NCI-H748 treated with DMSO at 0.1 percent for 48 hours (cell line): Measurements from ENCODE around the gene RPTOR.

Source experiments
- DNase-seq: peaks from one replicate; lab custom pipeline; 2025; lab: John Stamatoyannopoulos, UW

RPTOR gene

DNA sequence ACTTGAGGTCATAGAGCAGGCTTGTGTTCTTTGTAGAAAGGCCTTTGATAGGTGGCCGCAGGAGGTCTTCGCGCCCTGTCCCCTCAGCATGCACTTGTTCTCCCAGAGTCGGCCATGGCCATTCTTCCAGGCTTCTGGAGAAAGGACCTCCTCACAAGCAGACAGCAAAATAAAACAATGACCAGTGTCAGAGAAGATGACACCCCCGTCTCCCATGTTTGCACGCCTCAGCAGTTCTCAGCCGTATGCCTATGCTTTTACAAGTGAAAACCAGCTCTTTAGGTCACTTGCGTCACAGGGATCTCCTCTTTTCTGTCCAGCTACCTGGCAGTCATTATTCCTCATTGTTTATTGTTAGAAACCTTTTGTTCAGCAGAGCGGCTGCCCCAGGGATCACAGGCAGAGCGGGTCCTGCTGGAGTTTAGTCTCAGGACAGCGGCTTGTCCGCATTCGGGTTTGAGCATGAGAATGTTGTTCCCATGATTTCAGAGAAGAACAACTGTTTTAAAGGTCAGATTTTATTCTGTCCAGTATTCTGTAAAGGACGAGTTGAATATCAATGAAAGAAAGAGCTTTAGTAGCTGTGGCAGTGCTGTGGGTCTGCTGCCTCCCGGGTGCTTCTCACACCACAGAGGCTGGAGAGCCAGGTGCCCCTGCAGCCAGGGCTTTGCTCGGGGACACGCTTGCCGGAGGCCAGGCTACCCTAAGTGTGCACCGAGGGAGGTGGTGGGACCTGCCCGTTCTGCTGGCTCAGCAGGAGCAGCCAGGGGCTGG, 123.9 kb downstream of the RPTOR start:
- no peak for DNase-seq

DNA sequence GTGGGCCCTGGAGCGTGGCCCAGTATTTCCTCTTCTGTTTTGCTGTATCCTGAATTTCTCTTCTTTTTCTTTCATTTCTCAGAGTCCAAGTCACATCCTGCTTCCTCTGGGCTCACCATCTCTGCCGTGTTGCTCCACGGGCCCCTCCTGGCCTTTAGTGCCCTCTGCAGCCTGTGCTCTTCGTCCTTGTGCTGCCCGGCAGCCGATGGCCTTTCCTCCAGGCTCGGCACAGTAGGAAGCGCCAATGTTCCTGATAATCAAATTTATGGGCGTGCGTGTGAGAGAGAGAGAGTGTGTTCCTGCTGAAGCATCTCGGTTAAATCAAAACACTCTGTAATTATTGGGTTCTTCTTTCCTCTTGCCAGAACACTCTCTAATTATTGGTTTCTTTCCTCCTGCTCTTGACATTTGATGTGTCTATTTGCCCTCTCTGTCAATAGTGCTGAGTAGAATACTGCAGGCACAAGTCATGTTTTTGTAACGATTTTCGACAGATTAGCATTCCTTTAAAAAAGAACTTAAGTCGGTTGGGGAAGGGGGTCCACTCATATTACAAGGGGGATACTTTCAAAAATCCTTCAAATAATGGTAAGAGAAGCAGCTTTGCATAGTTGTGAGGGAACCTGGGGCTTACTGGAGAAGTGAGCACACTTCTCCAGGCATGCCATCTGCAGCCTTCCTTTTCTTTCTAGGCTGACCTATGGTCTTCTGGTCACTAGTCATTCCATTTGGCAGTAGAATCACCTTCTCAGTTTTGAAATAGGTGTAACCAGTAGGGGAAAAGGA, 126.6 kb downstream of the RPTOR start:
- DNase-seq, result peak; percentile 67

DNA sequence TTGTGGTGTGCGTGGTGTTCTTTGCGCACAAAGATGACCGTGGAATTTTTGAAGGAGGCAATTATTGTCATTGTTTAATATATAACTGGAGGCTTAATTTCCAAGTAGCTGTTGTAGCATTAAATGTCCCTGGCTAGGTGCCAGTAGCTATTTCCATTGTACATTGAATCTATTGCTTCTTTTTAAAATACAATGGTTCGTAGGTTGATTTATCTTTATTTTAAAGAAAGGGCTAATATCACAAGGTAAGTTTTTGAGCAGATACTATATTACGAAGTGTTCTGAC, 127.1 kb downstream of the RPTOR start:
- no peak for DNase-seq

DNA sequence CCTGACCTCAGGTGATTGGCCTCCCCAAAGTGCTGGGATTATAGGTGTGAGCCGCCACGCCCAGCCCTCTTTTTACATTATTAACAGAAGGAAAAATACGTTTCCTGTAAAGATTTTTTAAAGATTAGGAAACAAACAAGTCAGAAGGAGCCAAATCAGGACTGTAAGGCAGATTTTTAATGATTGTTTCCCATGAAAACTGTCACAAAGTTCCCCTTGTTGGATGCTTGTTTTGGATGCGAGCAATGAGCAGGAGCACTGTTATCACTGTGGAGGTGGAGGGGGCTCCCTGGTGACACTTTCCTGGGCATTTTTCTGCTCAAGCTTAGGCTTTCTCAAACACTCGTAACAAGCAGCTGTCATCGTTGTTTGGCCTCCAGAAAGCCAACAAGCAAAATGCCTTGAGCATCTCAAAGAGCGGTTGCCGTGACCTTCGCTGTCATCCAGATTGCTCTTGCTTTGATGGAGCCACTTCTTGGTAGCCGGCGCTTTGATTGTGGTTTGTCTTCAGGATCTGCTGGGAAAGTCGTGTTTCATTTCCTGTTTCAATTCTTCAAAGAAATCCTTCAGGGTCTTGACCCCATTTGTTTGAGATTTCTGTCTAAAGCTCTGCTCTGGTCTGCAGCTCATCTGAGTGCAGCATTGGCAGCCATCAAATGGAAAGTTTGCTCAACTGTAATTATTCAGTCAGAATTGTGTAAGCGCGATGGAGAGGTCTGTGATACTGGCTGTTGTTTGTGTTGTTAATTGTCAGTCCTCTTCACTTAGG, 128.7 kb downstream of the RPTOR start:
- no peak for DNase-seq

DNA sequence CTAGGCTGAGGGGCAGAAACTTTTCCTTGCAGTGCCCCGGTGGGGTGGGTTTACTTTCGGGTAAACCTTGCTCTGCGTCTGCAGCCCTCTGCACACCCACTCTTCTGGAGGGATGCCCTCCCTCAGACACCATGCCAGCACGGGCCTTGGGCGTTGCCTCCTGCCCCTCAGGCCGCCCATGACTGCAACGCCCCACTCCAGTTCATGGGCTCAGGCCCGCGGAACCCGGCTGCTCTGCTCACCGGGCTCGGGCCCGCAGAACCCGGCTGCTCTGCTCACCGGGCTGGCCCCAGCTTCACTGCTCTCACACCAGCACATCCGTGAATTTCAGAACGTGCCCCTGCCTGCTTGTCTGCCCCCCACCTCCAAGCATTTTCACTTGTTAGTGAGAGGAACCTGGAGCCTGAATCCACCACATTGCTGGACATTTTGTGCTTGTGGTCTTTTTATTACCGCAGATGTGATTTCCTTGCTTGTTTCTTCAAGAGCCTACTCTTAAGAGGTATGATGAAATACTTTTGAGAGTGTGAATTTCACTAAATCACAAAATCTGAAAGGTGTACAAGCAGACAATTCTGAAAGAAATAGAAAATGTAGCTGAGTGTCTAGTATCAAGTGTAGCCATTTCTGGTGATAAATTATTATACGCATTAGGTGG, 130.9 kb downstream of the RPTOR start:
- DNase-seq, result no peak

DNA sequence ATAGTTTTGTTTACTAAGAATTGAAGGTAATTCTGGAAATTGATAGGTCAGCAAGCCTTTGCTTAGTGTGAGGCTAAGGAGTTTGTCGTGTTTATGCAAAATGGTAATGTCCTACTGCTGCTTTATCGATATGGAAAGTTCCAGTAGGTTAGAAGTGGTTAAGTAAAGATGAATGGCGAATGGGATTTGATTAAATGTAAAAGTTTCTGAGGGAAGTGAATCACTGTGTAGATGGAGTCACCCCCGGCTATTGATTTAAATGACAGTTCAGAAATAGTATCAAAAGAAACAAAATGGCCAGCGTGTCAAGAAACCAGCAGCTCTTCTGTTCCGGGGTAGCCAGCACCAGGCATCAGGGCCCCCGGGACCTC, 131.4 kb downstream of the RPTOR start:
- no peak for DNase-seq

DNA sequence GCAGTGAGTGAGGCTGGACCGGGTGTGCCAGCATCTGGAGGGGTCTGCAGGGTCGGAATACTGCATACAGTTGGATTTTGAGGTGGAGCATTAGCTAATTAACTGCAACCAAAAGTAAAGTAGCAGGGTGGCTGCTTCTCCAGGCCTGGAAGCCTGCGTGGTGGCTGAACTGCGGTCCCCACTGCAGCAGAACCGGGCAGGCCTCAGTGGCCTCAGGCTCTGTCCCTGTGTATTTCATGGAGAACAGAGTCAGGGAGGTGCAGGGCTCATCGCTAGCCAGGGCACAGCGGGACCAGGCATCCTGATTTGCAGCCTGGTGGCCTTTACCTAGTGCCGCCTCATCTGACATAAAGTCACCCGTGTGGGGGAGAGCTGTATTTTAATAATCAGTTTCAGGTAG, 131.9 kb downstream of the RPTOR start:
- no peak for DNase-seq

DNA sequence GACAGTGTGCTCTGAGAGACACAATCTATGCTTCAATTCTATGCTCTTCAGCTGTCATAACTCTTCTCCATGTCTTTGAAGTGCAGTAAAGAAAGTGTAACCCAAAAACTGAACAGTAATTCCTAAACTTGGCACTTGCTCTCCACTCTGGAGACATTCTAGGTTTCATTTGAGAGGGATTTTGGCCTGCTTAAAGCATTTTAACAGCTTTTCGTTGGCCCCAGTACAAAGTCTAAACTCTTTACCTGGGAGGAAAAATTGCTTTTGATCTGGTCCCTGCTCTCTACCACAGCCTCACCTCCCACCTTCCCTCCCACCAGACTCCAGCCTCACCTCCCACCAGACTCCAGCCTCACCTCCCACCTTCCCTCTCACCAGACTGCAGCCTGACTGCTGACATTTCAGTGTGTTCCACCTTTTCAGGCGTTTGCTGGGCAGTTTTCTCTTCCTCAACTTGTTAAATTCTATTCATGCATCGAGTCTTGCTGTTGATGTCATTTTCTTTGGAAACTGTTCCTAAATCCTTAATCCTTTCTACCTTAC, 132.6 kb downstream of the RPTOR start:
- no peak for DNase-seq

DNA sequence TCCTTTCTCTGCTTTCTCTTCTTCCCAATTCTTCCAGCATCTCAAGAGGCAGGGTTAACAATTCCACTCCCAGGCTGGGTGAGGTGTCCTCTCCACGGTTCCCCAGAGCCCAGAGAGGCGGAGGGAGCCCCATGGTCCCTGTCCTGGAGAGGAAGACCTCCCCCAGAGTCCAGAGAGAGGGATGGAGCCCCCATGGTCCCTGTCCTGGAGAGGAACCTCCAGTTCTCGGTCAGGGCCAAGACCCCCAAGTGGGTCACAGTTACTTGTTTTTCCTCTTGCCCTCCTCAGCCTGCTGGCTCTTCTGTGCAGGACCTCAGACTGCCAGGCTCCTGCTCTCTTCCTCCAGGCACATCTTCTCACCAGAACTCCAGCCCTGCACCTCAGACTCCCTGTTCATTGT, 135.2 kb downstream of the RPTOR start:
- no peak for DNase-seq

DNA sequence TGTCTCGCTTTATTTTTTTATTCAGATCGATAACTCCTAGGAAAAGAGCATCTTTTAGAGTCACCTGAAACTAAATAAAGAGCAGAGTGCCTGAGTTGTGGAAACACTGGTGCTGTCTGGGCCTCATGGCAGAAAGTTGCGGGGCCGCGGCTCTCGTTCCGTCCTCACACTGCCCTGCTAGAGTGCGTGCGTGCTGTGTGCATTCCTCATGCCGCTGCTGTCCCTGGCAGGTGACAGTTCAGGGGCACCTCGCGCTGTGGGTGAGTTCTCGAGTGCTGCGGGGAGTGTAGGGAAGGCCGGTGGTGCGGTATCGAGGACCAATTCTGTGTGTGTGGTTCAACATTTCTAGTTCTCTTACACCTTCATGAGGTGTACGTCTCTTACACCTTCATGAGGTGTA, 136.6 kb downstream of the RPTOR start:
- DNase-seq, result no peak

DNA sequence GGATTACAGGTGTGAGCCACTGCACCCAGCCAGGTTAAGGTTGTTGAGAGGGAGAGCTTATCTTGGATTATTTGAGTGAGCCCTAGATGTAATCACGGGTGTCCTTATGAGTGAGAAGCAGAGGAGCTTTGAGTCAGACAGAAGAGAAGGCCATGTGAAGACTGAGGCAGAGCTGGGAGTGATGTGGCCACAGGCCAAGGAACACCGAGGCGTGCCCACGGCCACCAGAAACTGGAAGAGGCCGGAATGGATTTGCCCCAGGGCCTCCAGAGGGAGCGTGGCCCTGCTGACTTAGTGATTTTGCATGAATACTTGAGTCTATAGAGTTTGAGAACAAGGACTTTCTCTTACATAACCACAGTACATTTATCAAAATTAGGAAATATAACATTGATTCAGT, 137.7 kb downstream of the RPTOR start:
- DNase-seq, result no peak

DNA sequence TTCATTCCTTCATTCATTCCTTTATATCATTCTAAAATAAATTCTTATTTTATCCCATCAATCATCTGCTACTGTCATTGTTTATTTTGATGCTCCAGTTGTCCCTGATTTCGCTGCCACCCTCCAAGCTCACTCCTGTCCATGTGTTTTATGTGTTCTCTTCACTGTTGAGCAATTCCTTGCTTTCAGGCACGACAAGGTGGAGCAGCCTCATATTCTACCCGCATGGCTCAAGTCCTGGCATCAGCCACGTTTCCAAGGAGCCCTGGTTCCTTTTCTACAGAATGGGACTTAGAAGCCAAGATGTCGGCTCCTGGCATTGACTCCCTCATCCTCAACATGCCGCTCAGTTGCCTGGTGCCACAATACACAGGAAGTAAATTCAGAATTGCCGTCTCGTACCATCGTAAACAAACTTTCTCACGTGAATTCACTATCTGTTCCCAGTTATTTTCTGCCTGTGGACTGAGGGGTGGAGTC, 139.0 kb downstream of the RPTOR start:
- DNase-seq, result no peak

DNA sequence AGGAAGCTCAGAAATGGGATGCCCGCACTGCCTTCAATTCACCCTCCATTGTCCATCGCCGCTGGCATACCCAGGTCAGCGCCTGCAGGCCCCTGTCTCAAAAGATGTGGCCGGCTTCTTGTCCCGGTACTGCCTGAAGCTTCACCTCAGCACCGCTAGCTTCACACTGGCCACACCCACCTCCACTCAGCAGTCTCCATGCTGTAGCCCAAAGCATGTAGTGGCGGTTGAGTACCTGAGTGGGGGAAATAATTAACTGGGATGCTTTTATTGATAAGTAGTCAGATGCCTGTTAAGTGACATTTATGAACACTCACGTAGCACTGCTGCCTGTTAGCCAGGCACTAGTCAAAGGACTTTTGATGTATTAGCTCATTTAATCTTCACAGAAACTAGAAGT, 143.2 kb downstream of the RPTOR start:
- DNase-seq, result no peak

DNA sequence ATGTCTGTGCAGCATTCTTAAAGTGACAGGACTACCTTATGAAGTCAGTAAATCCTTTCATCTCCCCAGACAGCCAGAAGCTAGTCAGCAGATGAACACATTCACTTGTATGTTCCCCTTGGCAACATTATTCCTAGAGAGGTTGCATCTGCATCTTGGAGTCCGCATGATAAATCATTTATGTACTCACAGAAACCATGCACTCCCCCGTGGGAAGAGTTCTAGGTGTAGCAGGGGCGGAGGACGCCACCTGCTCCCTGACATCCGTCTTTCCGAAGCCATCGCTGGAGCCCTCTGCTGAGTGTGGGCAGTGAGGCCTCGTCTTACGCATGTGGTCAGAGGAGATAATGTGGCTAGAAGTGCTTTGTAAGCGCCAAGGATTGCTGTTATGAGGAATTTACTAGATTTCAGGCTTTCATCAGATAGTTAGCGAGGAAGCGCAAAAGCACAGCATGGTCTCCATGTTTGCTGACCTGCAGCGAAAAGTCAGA, 144.5 kb downstream of the RPTOR start:
- no peak for DNase-seq

DNA sequence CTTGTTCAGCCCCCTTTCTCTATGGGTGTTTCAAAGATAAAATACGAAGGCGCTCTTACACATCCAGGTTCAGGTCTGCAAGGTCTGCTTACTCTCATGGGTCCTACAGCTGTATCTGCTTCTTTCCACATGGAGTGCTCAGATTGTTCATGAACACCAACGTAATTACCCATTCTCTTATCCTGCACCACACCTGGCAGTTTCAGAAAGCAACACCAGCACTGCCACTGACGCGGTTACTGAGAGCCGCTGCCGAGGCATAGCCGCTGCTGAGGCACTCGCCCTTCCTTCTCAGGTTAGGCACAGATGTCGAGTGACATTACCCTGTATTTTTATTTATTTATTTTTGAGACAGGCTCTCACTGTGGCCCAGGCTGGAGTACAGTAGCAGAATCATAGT, 147.1 kb downstream of the RPTOR start:
- DNase-seq, result no peak

DNA sequence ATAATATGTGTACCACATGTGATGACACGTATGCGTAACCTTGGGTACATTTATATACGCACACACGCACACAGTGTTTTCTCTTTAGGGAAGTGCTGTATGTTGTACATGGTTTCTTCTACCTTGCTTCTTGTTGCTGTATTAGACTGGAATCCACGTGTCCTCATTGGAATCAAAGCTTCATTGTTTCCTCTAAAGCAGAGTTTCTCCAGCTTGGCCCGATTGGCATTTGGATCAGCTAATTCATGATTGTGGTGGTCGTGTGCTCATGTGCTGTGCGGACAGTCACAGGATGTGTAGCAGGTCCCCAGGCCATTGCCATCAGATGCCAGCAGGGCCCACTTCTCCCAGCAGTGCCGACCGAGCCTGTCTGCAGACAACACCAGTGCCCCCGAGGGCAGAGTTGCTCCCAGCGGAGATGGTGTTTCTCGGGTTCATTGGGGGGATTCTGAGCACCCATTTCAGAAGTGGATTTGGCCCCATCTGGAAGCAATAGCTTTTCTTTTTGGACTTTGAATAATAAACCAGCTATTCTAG, 148.4 kb downstream of the RPTOR start:
- no peak for DNase-seq

DNA sequence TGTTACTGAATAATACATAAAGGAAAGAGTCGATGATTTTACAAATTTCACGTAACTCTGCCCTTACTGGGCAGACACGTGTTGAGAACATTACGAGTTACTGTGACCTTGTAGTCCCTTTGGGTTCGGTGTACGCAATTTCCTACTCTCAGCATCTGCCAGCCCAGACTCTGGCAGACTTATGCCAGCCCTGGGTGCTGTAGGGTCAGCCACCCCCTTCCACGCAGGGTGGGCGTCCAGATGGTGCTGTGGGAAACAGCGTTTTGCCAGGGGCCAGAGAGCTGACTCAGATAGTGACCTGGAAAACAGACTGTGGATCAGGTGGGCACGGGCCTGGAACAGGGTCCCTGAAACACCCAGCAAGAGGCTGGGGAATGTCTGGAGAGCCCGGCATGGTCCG, 148.9 kb downstream of the RPTOR start:
- no peak for DNase-seq

DNA sequence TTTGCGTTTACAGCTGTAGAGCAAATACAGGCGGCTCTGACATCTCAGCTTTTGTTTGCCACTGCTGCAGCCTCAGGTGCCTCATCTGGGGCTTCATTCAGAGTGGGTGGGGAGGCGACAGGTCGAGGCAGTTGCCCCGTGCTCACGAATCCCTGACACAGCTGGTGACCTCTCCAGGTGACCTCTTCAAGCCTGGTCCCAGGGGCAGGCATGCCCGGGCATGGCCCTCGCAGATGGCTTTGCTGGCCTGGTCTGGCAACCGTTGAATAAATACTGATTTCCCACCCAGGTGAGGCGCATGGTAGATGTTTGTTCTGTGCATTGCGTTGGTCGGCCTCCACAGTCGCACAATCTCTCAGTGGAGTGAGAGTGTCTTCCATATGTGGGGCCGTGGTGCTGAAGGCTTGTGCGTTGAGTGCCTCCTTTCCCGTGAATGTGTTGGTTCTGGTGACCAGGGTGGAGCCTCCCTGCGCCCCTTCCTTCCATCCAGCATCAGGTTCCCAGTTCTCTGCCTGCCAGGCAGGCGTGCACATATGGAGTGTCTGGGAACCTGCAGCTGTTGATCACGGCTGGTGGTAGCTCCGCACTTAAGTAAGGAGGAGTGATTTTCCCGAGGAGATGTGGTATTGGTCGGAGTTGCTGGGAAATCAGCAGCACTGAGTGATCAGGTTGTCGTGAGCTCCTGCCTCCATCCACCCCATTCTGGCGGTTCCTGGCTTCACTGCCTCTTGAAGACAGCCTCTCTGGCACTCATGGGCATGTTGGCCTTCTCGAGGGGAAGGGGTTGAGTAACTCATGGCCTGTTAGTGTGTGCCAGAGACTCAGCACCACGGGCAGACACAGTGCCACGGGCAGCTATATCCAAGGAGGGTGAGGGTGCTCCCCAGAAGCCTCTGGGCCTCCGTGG, 149.7 kb downstream of the RPTOR start:
- DNase-seq, result peak; percentile 36

DNA sequence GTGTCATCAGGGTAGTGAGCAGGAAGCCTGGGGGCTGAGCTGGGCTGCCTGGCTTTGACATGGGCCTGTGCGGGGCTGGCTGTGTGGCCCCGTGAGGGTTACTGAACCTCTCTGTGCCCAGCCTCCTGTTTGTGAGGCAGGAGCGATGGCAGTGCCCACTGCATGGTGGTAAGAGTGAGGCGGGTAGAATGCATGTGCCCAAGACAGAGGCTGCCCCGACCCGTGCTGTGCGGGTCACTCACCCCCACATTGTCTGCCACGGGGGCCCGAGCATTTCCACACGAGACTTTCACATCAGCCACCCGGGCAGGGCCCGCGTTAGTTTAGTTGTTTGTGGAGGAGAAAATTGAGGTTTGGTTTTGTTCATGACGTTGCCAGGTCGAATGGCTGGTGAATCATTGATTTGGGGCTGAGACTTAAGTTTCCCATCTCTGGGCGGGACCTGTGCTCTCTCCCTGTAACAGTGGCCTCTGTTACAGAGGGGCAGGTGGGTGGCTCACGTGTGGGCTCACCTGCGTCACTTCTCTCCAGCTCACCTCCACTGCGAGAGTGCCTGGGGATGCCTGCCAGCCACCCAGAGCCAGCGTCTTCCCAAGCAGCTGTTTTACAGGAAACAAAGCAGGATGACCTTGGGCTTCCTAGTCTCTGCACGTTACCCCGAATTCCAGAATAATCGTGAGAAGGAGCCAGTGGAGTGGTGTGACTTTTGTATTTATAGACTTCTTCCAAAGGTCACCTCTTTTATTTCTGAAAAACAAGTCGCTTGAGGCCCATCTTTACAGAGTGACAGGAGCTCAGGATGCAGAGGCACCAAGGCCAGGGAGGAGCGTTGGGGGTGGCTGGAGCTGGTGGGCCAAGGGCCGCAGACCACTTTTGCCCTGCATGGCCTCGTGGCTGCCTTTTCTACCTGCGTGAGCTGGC, 150.6 kb downstream of the RPTOR start:
- DNase-seq, result no peak

DNA sequence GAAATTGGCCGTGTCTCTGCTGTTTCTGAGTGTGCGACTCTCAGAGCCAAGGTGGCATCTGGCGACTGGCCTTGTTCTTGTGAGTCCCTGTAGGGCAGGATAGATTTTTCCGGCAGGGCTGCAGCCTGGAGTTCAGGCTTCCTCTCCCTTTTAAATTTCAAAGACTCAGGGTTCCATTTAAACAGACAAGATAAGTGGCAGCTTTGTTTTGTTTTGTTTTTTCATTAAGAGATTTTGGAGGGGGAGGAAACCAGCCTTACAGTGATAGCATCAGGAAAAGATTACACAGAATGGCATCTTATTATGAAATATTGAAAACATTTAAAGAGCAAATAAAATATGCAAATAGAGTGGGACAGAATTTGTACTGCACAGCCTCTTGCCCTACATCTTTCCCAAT, 151.3 kb downstream of the RPTOR start:
- DNase-seq, result no peak
